PC-3 (cell line): ENCODE data around the gene RNASE2. TPM values are rescaled to one million over a fixed set of nuclear protein-coding genes. Genes with fewer than 3 reads are reported as not detected.
"Not testable (repeated sequence)": the region's sequence is repeated elsewhere in the genome, so short reads cannot be mapped to it uniquely, and the experiment has no call there.

Source experiments
- ATAC-seq: fragments of 200-7000 bp; cut with Tn5 transposase; 2 replicates; pipeline ENCODE4 v1.9.1; 2020; ENCODE audit warnings: mild to moderate bottlenecking, moderate library complexity
- Bru-seq: library from RNA; stranded (reverse); fragments of 400-500 nt; gene quantifications from one replicate; lab custom pipeline; 2021; lab: Mats Ljungman, UMichigan
- BruChase-seq, 2 experiments: library from RNA; stranded (reverse); fragments of 400-500 nt; gene quantifications; one replicate each; lab custom pipeline; 2021; lab: Mats Ljungman, UMichigan
- BruUV-seq: library from RNA; stranded (reverse); fragments of 400-500 nt; replicated peaks from 2 replicates; lab custom pipeline; 2021; lab: Mats Ljungman, UMichigan
- CTCF ChIA-PET: fragments of 300-600 bp; sonication (Branson Sonifier 250); formaldehyde crosslinking; loops from one replicate; lab custom pipeline; 2022; ENCODE audit warnings: antibody characterized with exemption; lab: Charles Lee
- POLR2A ChIA-PET: fragments of 300-600 bp; sonication (Branson Sonifier 250); formaldehyde crosslinking; loops from one replicate; lab custom pipeline; 2022; ENCODE audit warnings: antibody characterized with exemption; ENCODE audit not compliant: unreplicated experiment; lab: Charles Lee
- DNase-seq: peaks from one replicate; pipeline ENCODE4 v3.0.0-alpha.2; 2015
- H2AFZ ChIP-seq: fragments of 300-600 bp; sonication (generic); 2 replicates; pipeline ENCODE4 v1.6.0; 2016; ENCODE audit warnings: antibody characterized with exemption, low read length
- H3F3A ChIP-seq: fragments of 300-600 bp; sonication (generic); one replicate; pipeline ENCODE4 v1.6.0; 2017; ENCODE audit warnings: antibody characterized with exemption, low read length, control low read depth, mild to moderate bottlenecking; ENCODE audit not compliant: unreplicated experiment
- H3K27ac ChIP-seq: fragments of 300-600 bp; sonication (generic); 2 replicates; pipeline ENCODE4 v1.5.1; 2016; ENCODE audit warnings: mild to moderate bottlenecking, low read length
- H3K27me3 ChIP-seq: fragments of 300-600 bp; sonication (generic); 2 replicates; pipeline ENCODE4 v1.6.1; 2016; ENCODE audit warnings: low read length, mixed read lengths
- H3K36me3 ChIP-seq: fragments of 300-600 bp; sonication (generic); 2 replicates; pipeline ENCODE4 v1.6.1; 2016; ENCODE audit warnings: low read depth, mixed run types, low read length, mixed read lengths
- H3K4me1 ChIP-seq: fragments of 300-600 bp; sonication (generic); 2 replicates; pipeline ENCODE4 v1.5.1; 2016; ENCODE audit warnings: low read length; ENCODE audit not compliant: insufficient read depth
- H3K4me2 ChIP-seq: fragments of 300-600 bp; sonication (generic); 2 replicates; pipeline ENCODE4 v1.6.0; 2016; ENCODE audit warnings: low read length
- H3K4me3 ChIP-seq: fragments of 300-600 bp; sonication (generic); 2 replicates; pipeline ENCODE4 v1.5.1; 2016; ENCODE audit warnings: mild to moderate bottlenecking, low read length, mixed read lengths
- H3K79me2 ChIP-seq: fragments of 300-600 bp; sonication (generic); 2 replicates; pipeline ENCODE4 v1.6.1; 2017; ENCODE audit warnings: low read length, mixed read lengths
- H3K9ac ChIP-seq: fragments of 300-600 bp; sonication (generic); 2 replicates; pipeline ENCODE4 v1.6.0; 2016; ENCODE audit warnings: mild to moderate bottlenecking, low read length
- H3K9me2 ChIP-seq: fragments of 300-600 bp; sonication (generic); replicated peaks from 2 replicates; pipeline ENCODE4 v1.6.1; 2016; ENCODE audit warnings: mixed run types, low read length, mixed read lengths
- H3K9me3 ChIP-seq: fragments of 300-600 bp; sonication (generic); 2 replicates; pipeline ENCODE4 v1.6.1; 2016; ENCODE audit warnings: low read length, mixed read lengths
- H4K20me1 ChIP-seq: fragments of 300-600 bp; sonication (generic); 2 replicates; pipeline ENCODE4 v1.6.1; 2016; ENCODE audit warnings: low read length, mixed read lengths
- CTCF ChIP-seq: fragments of 300-600 bp; sonication (generic); conservative IDR thresholded peaks from 2 replicates; pipeline ENCODE4 v1.5.1; 2017; ENCODE audit warnings: antibody characterized with exemption, low read depth, mild to moderate bottlenecking, low read length
- EZH2 ChIP-seq: fragments of 300-600 bp; sonication (generic); IDR thresholded peaks from one replicate; pipeline ENCODE4 v1.6.1; 2017; ENCODE audit warnings: antibody characterized with exemption, mild to moderate bottlenecking, low read length; ENCODE audit not compliant: unreplicated experiment
- EZH2phosphoT487 ChIP-seq: fragments of 300-600 bp; sonication (generic); IDR thresholded peaks from 2 replicates; pipeline ENCODE4 v1.6.1; 2018; ENCODE audit warnings: mild to moderate bottlenecking, antibody characterized with exemption, low read length, borderline replicate concordance
- intact Hi-C: fragments of 100-400 bp; cut with micrococcal nuclease; formaldehyde crosslinking; loops from 2 replicates; pipeline ENCODE4 v1.9.0; 2023
- long read RNA-seq: library from polyadenylated mRNA; unstranded; transcript quantifications from one replicate; pipeline ENCODE4 v2.0.0, GENCODE V29; 2021; ENCODE audit not compliant: unreplicated experiment
- total RNA-seq: library from RNA; depleted of rRNA; stranded (reverse); fragments of >200 nt; gene quantifications from 2 replicates; pipeline ENCODE4 v1.2.3, GENCODE V29; 2014; rRNA removed

The RNASE2 gene
- total RNA-seq (not detected in 2 replicates), Bru-seq, nascent RNA (not detected), BruChase-seq, experiment 1, labeled RNA remaining after a 6-hour chase (percentile 23 among the genes with signal in this experiment), BruChase-seq, experiment 2, labeled RNA remaining after a 2-hour chase (not detected)
- long read RNA-seq, result 0 reads

- DNase-seq, CTCF ChIA-PET: not testable (repeated sequence)
Observed at GRCh38 chr14:20954736-20955537, at the start of gene RNASE2. TSS of gene RNASE2 (plus strand) at chr14:20955487. CDS start at chr14:20955772, 285 bp downstream.

GRCh38 chr14:20905676-20906075 lies 49.6 kb upstream of the RNASE2 start:
- no peak overlapping the region for H3K4me3 ChIP-seq
- ATAC-seq (no peak), DNase-seq (no peak)
- no peaks in the 10 kb centered on the region for H3K9me2 ChIP-seq
- CTCF ChIA-PET, result no interaction called here
- H3K4me1 ChIP-seq, result no peaks in the 10 kb centered on the region
- no TSS peak for BruUV-seq
- no peaks in the 10 kb centered on the region for H3F3A ChIP-seq
- peaks cover 16% of the 10 kb centered on the region; the same call in 1 of the 2 replicates for H3K27me3 ChIP-seq
- intact Hi-C loops, result no loop called here
- POLR2A ChIA-PET, result interaction anchor here (0.6 kb wide), 1 partner anchor 1225 kb away, joined by 3 read pairs; no protein-coding TSS in a partner anchor
- TF ChIP-seq CTCF (no peak), EZH2 (no peak), EZH2phosphoT487 (no peak)
- no peaks in the 10 kb centered on the region for H3K36me3 ChIP-seq
- no peaks in the 10 kb centered on the region for H3K79me2 ChIP-seq
- no peak overlapping the region for H3K4me2 ChIP-seq
- H3K9me3 ChIP-seq, result no peaks in the 10 kb centered on the region
- no peaks in the 10 kb centered on the region for H4K20me1 ChIP-seq
- no peak overlapping the region for H2AFZ ChIP-seq
- no peak overlapping the region for H3K9ac ChIP-seq
- no peak overlapping the region for H3K27ac ChIP-seq

More at GRCh38 chr14:20954736-20955537, at the start of gene RNASE2:
- H3K36me3 ChIP-seq, POLR2A ChIA-PET, H3K27ac ChIP-seq, H3K4me2 ChIP-seq, ATAC-seq, H2AFZ ChIP-seq, intact Hi-C loops, H4K20me1 ChIP-seq, H3K9me3 ChIP-seq, H3K9ac ChIP-seq, H3K4me3 ChIP-seq, BruUV-seq, H3K9me2 ChIP-seq, H3F3A ChIP-seq, H3K4me1 ChIP-seq, H3K79me2 ChIP-seq: not testable (repeated sequence)
- peaks cover 67% of the 10 kb centered on the region for H3K27me3 ChIP-seq

- no peaks in the 10 kb centered on the region for H3F3A ChIP-seq
- no peaks in the 10 kb centered on the region for H3K36me3 ChIP-seq
- POLR2A ChIA-PET, result no interaction called here
- no peaks in the 10 kb centered on the region for H3K79me2 ChIP-seq
- DNase-seq (peak; percentile 55), ATAC-seq (0 out of 2 replicates have a peak, but pooled peaks have one; percentile 35)
- no peaks in the 10 kb centered on the region for H3K4me1 ChIP-seq
- no peak overlapping the region for H3K4me3 ChIP-seq
- H3K9me2 ChIP-seq, result no peaks in the 10 kb centered on the region
- CTCF ChIA-PET, result no interaction called here
- no peaks in the 10 kb centered on the region for H4K20me1 ChIP-seq
- H3K9me3 ChIP-seq, result no peaks in the 10 kb centered on the region
- no peak overlapping the region for H2AFZ ChIP-seq
- no TSS peak for BruUV-seq
- TF ChIP-seq CTCF, result no peak
- no peak for TF ChIP-seq EZH2
- TF ChIP-seq EZH2phosphoT487, result no peak
- peaks cover 10% of the 10 kb centered on the region; the same call in 1 of the 2 replicates for H3K27me3 ChIP-seq
- no peak overlapping the region for H3K27ac ChIP-seq
- intact Hi-C loops, result no loop called here
- no peak overlapping the region for H3K9ac ChIP-seq
- H3K4me2 ChIP-seq, result no peak overlapping the region
Observed at GRCh38 chr14:20907214-20907613, 48.1 kb upstream of the RNASE2 start.

GRCh38 chr14:20910822-20911221 lies 44.5 kb upstream of the RNASE2 start:
- intact Hi-C loops, CTCF ChIA-PET, H3K4me1 ChIP-seq, H3K9me3 ChIP-seq, H3K27me3 ChIP-seq, H3K79me2 ChIP-seq, H3K9me2 ChIP-seq, H3K4me2 ChIP-seq, H3K9ac ChIP-seq, H3K4me3 ChIP-seq, H4K20me1 ChIP-seq, H3F3A ChIP-seq, H2AFZ ChIP-seq, BruUV-seq, DNase-seq, ATAC-seq, H3K36me3 ChIP-seq, H3K27ac ChIP-seq, POLR2A ChIA-PET: not testable (repeated sequence)
